H9 (cell line): ENCODE data around the gene TECTA. TPM values are rescaled to one million over a fixed set of nuclear protein-coding genes. Genes with fewer than 3 reads are reported as not detected.

Experiments
- DNase-seq: peaks from one replicate; pipeline ENCODE4 v3.0.0-alpha.2; 2017
- H2AFZ ChIP-seq: one replicate; pipeline ENCODE4 v1.6.1; 2013; ENCODE audit warnings: mild to moderate bottlenecking, low read length, control low read depth, moderate library complexity
- H2AK5ac ChIP-seq: 2 replicates; pipeline ENCODE4 v1.6.1; 2013; ENCODE audit warnings: low read length, control low read depth, mixed read lengths; ENCODE audit not compliant: insufficient read length
- H2BK120ac ChIP-seq: one replicate; pipeline ENCODE4 v1.6.1; 2013; ENCODE audit warnings: low read depth, mild to moderate bottlenecking, low read length, control low read depth, inconsistent platforms; ENCODE audit not compliant: poor library complexity, severe bottlenecking
- H2BK12ac ChIP-seq: 2 replicates; pipeline ENCODE4 v1.6.1; 2013; ENCODE audit warnings: low read length, control low read depth, mixed read lengths, low read depth; ENCODE audit not compliant: insufficient read length
- H2BK15ac ChIP-seq: 2 replicates; pipeline ENCODE4 v1.6.1; 2013; ENCODE audit warnings: low read depth, low read length, control low read depth
- H2BK20ac ChIP-seq: one replicate; pipeline ENCODE4 v1.6.1; 2013; ENCODE audit warnings: low read depth, mild to moderate bottlenecking, low read length, control low read depth, inconsistent platforms; ENCODE audit not compliant: poor library complexity, severe bottlenecking
- H2BK5ac ChIP-seq: 2 replicates; pipeline ENCODE4 v1.6.1; 2013; ENCODE audit warnings: low read length, control low read depth, mixed read lengths; ENCODE audit not compliant: insufficient read length
- H3K14ac ChIP-seq: 2 replicates; pipeline ENCODE4 v1.6.1; 2013; ENCODE audit warnings: low read length, control low read depth; ENCODE audit not compliant: insufficient read depth
- H3K18ac ChIP-seq: 2 replicates; pipeline ENCODE4 v1.6.1; 2013; ENCODE audit warnings: low read depth, mild to moderate bottlenecking, mixed read lengths, low read length, control low read depth; ENCODE audit not compliant: insufficient read length
- H3K23ac ChIP-seq: 2 replicates; pipeline ENCODE4 v1.6.1; 2013; ENCODE audit warnings: low read length, control low read depth, mixed read lengths, low read depth; ENCODE audit not compliant: insufficient read length
- H3K23me2 ChIP-seq: 2 replicates; pipeline ENCODE4 v1.6.1; 2013; ENCODE audit warnings: low read depth, mild to moderate bottlenecking, mixed read lengths, low read length, control low read depth; ENCODE audit not compliant: insufficient read length, poor library complexity, severe bottlenecking
- H3K27ac ChIP-seq: 2 replicates; pipeline ENCODE4 v1.5.1; 2013; ENCODE audit warnings: low read length, control low read depth, mixed read lengths, low read depth; ENCODE audit not compliant: insufficient read length
- H3K27me3 ChIP-seq: 2 replicates; pipeline ENCODE4 v1.6.1; 2013; ENCODE audit warnings: low read length, control low read depth, inconsistent platforms; ENCODE audit not compliant: insufficient read depth
- H3K4ac ChIP-seq: 2 replicates; pipeline ENCODE4 v1.6.1; 2013; ENCODE audit warnings: low read depth, mild to moderate bottlenecking, control low read depth, inconsistent platforms, low read length, moderate library complexity
- H3K4me1 ChIP-seq: 2 replicates; pipeline ENCODE4 v1.6.1; 2013; ENCODE audit warnings: low read length, control low read depth, inconsistent platforms; ENCODE audit not compliant: insufficient read depth
- H3K4me2 ChIP-seq: 2 replicates; pipeline ENCODE4 v1.6.1; 2013; ENCODE audit warnings: low read length, control low read depth, mixed read lengths; ENCODE audit not compliant: insufficient read length, insufficient read depth
- H3K56ac ChIP-seq: 2 replicates; pipeline ENCODE4 v1.6.1; 2013; ENCODE audit warnings: low read depth, mild to moderate bottlenecking, mixed read lengths, low read length, control low read depth; ENCODE audit not compliant: insufficient read length
- H3K79me1 ChIP-seq: 2 replicates; pipeline ENCODE4 v1.6.1; 2013; ENCODE audit warnings: low read depth, mild to moderate bottlenecking, moderate library complexity, low read length, control low read depth, inconsistent platforms; ENCODE audit not compliant: insufficient read depth, poor library complexity, severe bottlenecking
- H3K79me2 ChIP-seq: 2 replicates; pipeline ENCODE4 v1.6.1; 2013; ENCODE audit warnings: low read length, control low read depth, inconsistent platforms; ENCODE audit not compliant: insufficient read depth
- H3K9ac ChIP-seq: 2 replicates; pipeline ENCODE4 v1.6.1; 2013; ENCODE audit warnings: low read length, control low read depth, mixed read lengths; ENCODE audit not compliant: insufficient read length; ENCODE audit errors: extremely low read depth
- H3K9me3 ChIP-seq: one replicate; pipeline ENCODE4 v1.6.1; 2013; ENCODE audit warnings: low read depth, low read length, inconsistent platforms; ENCODE audit not compliant: control insufficient read depth
- H3T11ph ChIP-seq: one replicate; pipeline ENCODE4 v1.6.1; 2013; ENCODE audit warnings: mild to moderate bottlenecking, low read length, control low read depth, inconsistent platforms
- H4K20me1 ChIP-seq: one replicate; pipeline ENCODE4 v1.6.1; 2013; ENCODE audit not compliant: control insufficient read depth, insufficient read length, insufficient read depth
- H4K5ac ChIP-seq: 2 replicates; pipeline ENCODE4 v1.6.1; 2013; ENCODE audit warnings: low read depth, mild to moderate bottlenecking, mixed read lengths, low read length, control low read depth; ENCODE audit not compliant: insufficient read length
- H4K8ac ChIP-seq: replicated peaks from 2 replicates; pipeline ENCODE4 v1.6.1; 2013; ENCODE audit warnings: low read length, control low read depth, mixed read lengths, low read depth; ENCODE audit not compliant: insufficient read length
- H4K91ac ChIP-seq: 2 replicates; pipeline ENCODE4 v1.6.1; 2013; ENCODE audit warnings: low read depth, mild to moderate bottlenecking, moderate library complexity, mixed read lengths, low read length, control low read depth; ENCODE audit not compliant: insufficient read length
- H3K27ac Mint-ChIP-seq, 3 experiments: 2 replicates in 2 of 3; 3 replicates in 1 of 3; pipeline ENCODE4 v1.8.0; 2020 to 2021; ENCODE audit warnings: mixed read lengths in 3 of 3, mild to moderate bottlenecking in 1 of 3, moderate library complexity in 1 of 3
- H3K27me3 Mint-ChIP-seq: 2 replicates; pipeline ENCODE4 v1.8.0; 2021; ENCODE audit warnings: low read depth, mild to moderate bottlenecking, moderate library complexity, mixed read lengths
- H3K36me3 Mint-ChIP-seq, 3 experiments: 2 replicates in 2 of 3; 3 replicates in 1 of 3; pipeline ENCODE4 v1.8.0; 2020 to 2021; ENCODE audit warnings: low read depth in 3 of 3, mixed read lengths in 3 of 3; ENCODE audit not compliant: insufficient read depth in 1 of 3
- H3K4me1 Mint-ChIP-seq, 2 experiments: 2 replicates each; pipeline ENCODE4 v1.8.0; 2020; ENCODE audit warnings: mixed read lengths in 2 of 2
- H3K4me3 Mint-ChIP-seq, 2 experiments: 2 replicates in 1 of 2; 3 replicates in 1 of 2; pipeline ENCODE4 v1.8.0; 2020 to 2021; ENCODE audit warnings: mild to moderate bottlenecking in 2 of 2, mixed read lengths in 2 of 2, moderate library complexity in 1 of 2
- H3K9me3 Mint-ChIP-seq, 2 experiments: 2 replicates in 1 of 2; 3 replicates in 1 of 2; pipeline ENCODE4 v1.8.0; 2020; ENCODE audit warnings: mild to moderate bottlenecking in 2 of 2, mixed read lengths in 2 of 2, moderate library complexity in 1 of 2
- WGBS: extraction: QIAGEN DNeasy Blood & Tissue Kit; methylation state at CpG from one replicate; pipeline ENCODE4 v1.1.7; 2013; ENCODE audit warnings: missing lambda C conversion rate, low lambda C conversion rate, mixed read lengths; ENCODE audit not compliant: insufficient read length; ENCODE audit errors: extremely low coverage; 5-methylcytosine and 5-hydroxymethylcytosine counted together
- total RNA-seq: library from RNA; stranded (reverse); gene quantifications from 2 replicates; pipeline ENCODE4 v1.2.1, GENCODE V29; 2021
- TF ChIP-seq, protein P1 (sequence below): fragments of 200-600 bp; sonication (generic); conservative IDR thresholded peaks from 3 replicates; pipeline ENCODE4 v1.8.0; 2021; ENCODE audit warnings: antibody characterized with exemption, mild to moderate bottlenecking

TECTA gene
- total RNA-seq, 1 experiment from 2014 or later, result 0.66 TPM

DNA sequence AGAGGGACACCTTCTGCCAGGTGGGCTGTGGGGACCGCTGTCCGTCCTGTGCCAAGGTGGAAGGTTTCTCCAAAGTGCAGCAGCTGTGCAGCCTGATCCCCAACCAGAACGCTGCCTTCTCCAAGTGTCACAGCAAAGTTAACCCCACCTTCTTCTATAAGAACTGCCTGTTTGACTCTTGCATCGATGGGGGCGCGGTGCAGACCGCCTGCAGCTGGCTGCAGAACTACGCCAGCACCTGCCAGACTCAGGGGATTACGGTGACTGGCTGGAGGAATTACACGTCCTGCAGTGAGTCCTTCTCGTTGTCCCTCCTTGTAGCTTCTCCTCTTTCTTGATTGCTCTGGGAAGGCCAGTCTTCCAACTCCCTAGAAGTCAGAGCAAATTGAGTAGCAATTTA, 44.8 kb downstream of the TECTA start:
- Mint-ChIP-seq H3K36me3 (no peaks in the 10 kb centered on the region), H3K27ac (no peak overlapping the region), H3K4me3 (no peak overlapping the region), H3K4me1 (peaks cover 3% of the 10 kb centered on the region in 2 experiments; a peak in 2 of 4 replicates), H3K27me3 (peaks cover 2% of the 10 kb centered on the region; the same call in 1 of the 2 replicates), H3K9me3 (no peaks in the 10 kb centered on the region)
- TF ChIP-seq, protein P1, sequence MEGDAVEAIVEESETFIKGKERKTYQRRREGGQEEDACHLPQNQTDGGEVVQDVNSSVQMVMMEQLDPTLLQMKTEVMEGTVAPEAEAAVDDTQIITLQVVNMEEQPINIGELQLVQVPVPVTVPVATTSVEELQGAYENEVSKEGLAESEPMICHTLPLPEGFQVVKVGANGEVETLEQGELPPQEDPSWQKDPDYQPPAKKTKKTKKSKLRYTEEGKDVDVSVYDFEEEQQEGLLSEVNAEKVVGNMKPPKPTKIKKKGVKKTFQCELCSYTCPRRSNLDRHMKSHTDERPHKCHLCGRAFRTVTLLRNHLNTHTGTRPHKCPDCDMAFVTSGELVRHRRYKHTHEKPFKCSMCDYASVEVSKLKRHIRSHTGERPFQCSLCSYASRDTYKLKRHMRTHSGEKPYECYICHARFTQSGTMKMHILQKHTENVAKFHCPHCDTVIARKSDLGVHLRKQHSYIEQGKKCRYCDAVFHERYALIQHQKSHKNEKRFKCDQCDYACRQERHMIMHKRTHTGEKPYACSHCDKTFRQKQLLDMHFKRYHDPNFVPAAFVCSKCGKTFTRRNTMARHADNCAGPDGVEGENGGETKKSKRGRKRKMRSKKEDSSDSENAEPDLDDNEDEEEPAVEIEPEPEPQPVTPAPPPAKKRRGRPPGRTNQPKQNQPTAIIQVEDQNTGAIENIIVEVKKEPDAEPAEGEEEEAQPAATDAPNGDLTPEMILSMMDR, result no peak
- Histone ChIP-seq H2BK15ac (no peak overlapping the region), H3K27ac (no peak overlapping the region), H3K9me3 (no peaks in the 10 kb centered on the region), H4K8ac (peak overlapping the region; percentile 27), H3K4me1 (no peaks in the 10 kb centered on the region), H2BK12ac (no peak overlapping the region), H2BK20ac (no peak overlapping the region), H3K4me2 (no peak overlapping the region), H3K4ac (no peak overlapping the region), H4K20me1 (no peaks in the 10 kb centered on the region), H3K14ac (no peak overlapping the region; the same call in 1 of the 2 replicates), H3K79me2 (no peaks in the 10 kb centered on the region), H3K9ac (no peak overlapping the region), H4K5ac (no peak overlapping the region), H2AK5ac (no peak overlapping the region), H3T11ph (no peak overlapping the region), H2BK120ac (no peak overlapping the region), H2AFZ (no peak overlapping the region), H3K56ac (no peak overlapping the region), H3K18ac (no peak overlapping the region), H3K23me2 (no peaks in the 10 kb centered on the region), H3K27me3 (no peaks in the 10 kb centered on the region), H3K79me1 (no peaks in the 10 kb centered on the region), H3K23ac (no peak overlapping the region), H4K91ac (no peak overlapping the region), H2BK5ac (no peak overlapping the region)
- DNase-seq, result no peak
- no CpG with 5 or more reads among the region's 11 CpGs for WGBS
